Activated CD8-positive, alpha-beta memory T cell treated with anti-CD3 and anti-CD28 coated beads for 24 hours (primary cell): ENCODE measurements around the gene XRCC5.
A peak's percentile ranks its signal among the peaks of the same experiment; 100 is the strongest.
"Not testable (repeated sequence)": the region's sequence is repeated elsewhere in the genome, so short reads cannot be mapped to it uniquely, and the experiment has no call there.

Source experiments
- DNase-seq: peaks from one replicate; pipeline ENCODE4 v3.0.0-alpha.2; 2020

XRCC5 gene

DNA sequence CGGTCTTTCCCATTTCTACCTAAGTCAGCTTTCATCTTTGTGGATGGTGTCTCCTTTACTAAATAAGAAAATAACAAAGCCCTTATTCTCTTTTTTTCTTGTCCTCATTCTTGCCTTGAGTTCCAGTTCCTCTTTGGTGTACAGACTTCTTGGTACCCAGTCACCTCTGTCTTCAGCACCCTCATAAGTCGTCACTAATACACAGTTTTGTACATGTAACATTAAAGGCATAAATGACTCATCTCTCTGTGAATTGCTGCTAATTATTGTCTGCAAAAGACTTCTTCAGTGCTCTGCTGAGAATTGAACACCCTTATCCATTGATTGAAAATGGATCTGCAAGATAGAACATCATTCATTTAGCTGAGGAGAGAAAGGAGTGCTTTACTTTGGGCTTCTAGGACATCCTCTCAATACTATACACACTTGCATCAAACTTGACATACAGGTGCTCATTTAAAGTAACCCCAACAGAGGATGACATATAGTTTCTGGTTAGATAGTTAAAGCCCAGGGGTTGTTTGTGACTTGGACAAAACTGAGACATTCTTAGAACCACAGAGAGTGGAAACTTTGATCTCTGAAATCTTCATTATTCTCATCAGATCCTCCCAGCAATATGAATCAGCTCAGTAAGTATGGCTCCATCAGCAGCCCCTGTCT, 97.0 kb downstream of the XRCC5 start:
- DNase-seq, result no peak

DNA sequence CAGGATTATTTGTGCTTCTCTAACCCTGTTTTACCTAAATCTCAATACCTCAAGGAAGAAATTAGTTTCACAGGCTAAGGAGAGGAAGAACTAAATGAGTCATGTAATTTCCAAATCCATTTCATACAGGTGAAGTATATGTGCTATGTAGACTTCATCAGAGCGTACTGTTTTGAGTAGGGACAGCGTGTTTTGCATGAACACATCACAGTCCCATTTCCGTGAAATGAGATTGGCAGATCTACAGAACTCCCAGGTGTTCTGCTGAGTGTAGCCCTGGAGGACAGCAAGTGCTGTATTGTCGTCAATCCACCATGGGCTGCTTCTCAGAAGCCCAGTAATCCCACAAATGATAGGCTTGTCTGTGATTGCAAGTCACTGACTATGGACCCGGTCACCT, 97.7 kb downstream of the XRCC5 start:
- DNase-seq, result no peak

DNA sequence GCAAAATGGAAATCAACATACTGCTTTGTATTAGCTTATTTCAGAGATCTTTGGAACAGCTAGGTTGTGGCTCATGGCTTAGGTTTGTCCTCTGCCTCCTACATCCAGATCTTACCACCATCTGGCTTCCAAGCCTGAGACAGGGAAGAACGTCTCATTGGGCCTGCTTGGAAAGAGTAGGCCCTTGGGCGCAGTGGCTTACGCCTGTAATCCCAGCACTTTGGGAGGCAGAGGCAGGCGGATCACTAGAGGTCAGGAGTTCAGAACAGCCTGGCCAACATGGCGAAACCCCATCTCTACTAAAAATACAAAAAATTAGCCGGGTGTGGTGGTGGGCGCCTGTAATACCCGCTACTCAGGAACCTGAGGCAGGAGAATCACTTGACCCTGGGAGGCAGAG, 99.5 kb downstream of the XRCC5 start:
- not testable (repeated sequence) for DNase-seq

DNA sequence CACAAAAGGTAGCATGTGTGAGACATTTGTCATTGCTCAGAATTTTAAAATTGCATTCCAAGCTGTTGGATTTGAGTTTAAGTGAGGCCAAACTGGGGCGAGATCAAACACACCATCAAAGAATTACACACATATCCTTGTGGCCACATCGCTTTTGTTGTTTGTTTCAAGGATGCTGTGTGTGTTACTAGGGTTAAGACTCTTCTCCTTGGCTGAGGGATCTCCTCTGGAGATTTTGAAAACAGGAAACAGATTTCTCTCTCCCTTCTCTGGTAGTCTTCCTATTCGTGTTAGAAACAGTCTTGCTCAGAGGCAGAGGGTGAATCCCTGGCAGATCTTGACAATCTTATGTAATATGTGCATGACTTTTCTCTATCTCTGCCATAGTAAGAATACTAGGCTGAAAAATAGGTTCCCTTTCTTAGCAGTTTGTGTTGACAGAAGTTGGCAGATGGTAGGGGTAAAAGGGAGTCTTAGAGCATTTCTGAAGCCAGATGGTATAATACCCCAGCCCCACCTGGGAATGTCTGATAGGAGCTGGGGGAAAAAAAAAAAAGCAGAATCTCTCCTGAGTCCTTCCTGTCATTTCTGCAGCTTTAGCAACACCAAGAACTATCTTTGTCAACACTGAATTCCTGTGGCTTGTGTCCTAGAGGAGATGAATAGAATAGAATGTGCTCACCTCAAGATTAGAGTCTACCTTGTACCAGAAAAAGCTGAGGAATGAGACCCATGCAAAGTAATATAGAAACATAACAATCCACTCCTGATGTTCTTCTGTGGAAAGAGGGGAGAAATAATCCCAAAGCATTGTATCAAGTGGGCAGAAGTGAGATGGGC, 101.8 kb downstream of the XRCC5 start:
- DNase-seq, result no peak

DNA sequence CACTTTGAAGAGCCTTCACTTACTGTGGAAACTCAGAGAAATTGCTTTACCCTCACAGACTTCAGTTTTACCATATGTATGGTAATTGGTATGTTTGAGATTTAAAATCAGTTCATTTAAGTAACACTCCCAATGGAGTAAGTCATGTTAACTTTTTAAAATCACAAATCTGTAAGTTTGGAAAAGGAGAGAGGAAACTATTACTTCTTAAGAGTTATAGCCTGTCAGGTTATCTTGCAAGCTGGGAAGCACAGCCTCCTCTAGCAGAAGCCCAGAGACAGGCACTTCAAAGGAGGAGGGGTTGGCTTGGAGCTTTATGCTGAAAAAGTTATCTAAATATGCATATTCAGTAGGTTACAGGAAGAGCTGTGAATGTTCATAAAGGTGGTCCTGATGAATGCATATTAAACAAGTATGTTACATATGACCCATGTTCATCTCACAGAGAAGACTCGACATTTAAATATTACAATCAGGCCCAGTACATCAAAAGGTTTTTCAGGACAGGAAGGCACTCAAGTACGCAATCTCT, 102.5 kb downstream of the XRCC5 start:
- no peak for DNase-seq

DNA sequence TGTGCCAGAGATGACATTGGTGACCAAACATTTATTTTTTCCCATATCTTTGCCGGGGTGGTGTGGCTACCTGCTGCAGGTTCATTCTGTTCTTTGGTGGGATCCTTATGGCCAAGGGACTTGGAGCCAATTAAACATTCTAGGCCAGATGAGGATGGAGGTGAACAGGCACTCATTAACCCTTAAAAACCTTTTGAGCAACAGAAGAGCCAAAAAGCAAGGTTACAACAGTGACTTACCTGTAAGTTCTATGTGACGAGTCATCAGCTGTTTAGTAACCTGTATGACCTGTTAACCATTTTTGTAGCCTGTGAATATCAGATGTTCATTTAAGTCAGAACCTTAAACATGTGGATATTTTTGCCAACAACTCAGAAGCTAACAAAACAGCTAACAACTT, 105.6 kb downstream of the XRCC5 start:
- DNase-seq, result no peak

DNA sequence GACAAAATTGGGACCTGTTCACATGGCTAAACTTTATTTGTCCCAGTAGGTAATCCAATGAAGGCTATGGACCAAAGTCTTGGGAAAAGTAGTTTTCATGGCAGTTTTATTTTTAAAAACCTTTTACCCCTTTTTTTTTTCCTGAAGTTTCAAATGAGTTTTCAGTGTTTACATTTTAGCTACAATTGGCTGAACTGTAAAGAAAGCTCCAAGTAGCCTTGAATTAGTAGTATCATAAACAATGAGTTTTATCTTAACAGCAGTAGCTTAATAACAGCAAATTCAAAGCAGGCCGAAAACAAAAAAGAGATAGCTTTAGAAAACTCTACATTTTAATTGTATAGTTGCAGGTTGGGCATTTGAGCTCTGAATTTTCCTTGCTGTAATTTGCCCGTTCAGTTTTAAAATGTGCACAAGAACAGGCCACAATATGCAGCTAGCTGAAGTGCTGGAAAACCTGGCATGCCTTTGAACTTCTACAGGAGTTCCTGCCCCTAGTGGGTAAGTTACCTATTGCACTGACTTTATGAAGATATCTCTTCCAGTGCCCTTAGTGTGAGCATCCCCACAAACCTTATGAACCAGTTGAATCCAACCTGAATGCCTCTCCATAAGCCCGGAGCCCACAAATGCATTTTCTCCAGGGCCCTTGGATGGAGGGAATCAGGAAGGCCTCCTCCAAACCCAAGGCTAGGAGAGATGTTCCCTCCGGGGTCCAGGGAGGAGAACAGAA, 106.7 kb downstream of the XRCC5 start:
- no peak for DNase-seq

DNA sequence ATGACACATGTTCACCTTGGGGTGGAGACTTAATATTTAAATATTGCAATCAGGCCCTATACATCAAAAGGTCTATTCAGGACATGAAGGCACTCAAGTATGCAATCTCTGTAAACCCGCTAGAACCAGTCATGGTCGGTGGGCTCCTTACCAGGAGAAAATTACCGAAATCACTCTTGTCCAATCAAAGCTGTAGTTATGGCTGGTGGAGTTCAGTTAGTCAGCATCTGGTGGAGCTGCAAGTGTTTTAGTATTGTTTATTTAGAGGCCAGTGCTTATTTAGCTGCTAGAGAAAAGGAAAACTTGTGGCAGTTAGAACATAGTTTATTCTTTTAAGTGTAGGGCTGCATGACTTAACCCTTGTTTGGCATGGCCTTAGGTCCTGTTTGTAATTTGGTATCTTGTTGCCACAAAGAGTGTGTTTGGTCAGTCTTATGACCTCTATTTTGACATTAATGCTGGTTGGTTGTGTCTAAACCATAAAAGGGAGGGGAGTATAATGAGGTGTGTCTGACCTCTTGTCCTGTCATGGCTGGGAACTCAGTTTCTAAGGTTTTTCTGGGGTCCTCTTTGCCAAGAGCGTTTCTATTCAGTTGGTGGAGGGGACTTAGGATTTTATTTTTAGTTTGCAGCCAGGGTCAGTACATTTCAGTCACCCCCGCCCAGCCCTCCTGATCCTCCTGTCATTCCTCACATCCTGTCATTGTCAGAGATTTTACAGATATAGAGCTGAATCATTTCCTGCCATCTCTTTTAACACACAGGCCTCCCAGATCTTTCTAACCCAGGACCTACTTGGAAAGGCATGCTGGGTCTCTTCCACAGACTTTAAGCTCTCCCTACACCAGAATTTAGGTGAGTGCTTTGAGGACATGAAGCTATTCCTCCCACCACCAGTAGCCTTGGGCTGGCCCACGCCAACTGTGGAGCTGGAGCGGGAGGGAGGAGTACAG, 108.1 kb downstream of the XRCC5 start:
- DNase-seq, result no peak

DNA sequence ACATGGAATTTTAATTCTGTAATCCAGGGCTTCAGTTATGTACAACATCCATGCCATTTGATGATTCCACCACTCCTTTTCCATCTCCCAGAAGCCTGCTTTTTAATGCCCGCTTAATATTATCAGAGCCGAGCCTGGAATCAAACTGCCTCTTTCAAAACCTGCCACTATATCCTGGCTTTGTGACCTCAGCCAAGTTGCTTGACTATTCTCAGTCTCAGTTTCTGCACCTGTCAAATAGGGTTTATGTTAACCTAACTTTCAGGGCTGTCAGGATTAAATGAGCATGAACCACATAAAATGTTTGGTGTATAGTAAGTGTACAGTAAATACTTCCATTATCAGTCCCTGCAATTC, 108.7 kb downstream of the XRCC5 start:
- DNase-seq, result no peak

DNA sequence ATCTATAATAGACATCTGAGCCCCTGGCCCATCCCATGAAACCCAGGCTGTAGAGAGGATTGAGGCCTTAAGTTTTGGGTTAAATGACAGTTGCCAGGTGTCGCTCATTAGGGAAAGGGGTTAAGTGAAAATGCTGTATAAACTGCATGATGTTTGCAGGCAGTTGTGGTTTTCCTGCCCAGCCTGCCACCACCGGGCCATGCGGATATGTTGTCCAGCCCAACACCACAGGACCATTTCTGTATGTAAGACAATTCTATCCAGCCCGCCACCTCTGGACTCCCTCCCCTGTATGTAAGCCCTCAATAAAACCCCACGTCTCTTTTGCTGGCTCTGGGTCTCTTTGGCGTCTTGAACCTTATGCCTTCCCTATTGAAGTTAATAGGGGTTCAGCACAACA, 110.7 kb downstream of the XRCC5 start:
- no peak for DNase-seq

DNA sequence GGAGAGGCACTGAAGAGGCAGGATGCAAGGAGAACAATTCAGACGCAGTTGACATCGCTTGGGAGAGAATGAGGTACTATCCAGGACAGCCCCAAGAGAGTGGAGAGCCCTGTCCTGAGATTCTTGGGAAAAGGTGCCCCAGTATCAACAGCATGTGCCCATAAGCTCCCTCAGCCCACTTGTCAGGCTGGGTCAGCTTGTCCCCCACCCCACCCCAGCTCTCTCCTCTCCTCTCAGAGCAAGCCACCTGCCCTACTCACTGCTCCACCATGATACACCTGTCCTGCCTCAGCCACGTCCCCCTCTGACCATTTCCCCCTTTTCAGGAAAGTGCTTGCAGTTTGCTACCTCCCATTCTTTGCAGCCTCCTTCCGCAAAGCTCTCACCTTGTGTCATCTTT, 111.8 kb downstream of the XRCC5 start:
- DNase-seq, result peak; percentile 44

DNA sequence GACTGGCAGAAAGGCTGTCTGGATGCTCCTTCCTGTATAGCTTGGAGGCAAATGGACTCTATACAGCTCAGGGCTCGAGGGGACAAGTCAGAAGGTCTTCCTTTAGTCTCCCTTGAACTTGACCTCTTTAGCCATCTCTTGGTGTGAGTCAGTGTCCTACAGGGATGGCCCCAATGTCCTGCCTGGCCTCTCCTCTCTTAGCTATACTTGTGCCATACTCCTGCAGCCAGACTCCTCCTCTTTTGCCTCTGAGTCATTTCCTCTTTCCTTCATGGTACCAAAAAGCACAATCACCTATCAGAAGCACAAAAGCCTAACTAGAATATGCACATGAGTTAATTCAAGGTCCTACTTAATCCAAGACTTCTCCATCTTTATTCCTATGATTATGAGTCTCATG, 112.7 kb downstream of the XRCC5 start:
- peak; percentile 35 for DNase-seq

DNA sequence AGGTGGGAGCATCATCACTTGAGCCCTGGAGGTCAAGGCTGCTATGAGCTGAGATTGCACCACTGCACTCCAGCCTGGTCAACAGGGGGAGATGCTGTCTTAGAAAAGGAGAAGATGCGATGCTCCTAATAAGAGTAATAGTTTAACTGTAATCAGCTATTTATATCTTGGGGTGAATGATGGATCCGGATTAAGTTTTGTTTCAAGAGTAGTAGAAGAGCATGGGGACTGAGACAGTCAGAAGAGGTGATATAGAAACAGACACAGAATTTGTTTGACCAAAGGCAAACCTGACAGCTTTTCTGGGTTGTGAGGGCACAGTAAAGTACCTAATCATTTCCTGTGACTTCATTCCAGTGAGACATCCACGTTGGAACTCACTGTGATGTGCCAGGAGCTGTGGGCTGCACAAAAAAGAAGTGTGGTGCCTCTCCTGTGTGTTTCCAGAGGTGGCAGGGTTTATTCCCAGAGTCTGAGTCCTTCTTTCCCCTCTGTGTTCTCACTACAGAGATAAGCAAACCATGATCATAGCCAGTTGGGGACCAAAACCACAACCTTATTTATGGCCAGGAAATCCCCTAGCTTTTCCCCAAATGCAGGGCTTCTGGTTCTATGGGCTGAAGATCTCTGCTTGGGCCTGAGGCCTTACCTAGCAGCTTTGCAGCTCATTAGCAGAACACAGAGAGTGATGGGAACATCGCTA, 113.7 kb downstream of the XRCC5 start:
- DNase-seq, result peak; percentile 52

DNA sequence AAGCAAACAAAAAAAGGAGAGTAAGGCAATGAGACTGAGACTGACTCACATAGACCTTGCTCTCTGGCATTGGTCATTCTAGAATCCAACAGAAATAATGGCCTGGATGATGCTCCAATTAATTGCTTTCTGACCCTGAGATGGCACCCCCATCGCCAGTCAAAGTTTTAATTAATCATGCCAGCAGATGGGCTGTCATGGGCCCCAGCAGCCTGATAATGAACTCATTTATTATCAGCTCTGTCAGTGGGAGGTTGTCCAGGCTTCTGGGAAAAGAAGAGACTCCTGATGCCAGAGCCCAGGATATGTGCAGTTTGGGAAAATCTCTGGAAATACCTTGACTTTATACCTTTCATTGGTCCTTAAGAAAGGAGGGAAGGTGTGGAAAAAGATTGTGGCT, 115.2 kb downstream of the XRCC5 start:
- no peak for DNase-seq

DNA sequence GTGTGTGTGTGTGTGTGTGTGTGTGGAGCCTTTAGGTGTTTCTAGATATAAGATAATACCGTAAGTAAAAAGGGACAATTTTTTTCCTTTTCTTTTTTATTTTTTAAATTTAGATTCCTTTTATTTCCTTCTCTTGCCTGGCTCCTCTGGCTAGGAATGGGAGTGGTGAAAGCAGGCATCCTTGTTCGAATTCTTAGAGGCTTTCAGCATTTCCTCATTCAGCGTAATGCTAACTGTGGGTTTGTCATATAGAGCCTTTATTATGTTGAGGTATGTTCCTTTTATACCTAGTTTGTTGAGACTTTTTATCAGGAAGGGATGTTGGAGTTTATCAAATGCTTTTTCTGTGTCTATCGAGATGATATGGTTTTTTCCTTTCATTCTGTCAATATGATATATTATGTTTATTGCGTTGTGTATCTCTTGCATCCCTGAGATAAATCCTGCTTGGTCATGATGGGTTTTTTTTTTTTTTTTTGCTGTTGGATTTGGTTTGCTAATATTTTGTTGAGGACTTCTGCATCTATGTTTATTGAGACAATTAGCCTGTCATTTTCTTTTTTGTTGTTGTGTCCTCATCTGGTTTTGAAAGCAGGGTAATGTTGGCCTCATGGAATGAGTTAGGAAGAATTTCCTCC, 120.2 kb downstream of the XRCC5 start:
- DNase-seq, result no peak

DNA sequence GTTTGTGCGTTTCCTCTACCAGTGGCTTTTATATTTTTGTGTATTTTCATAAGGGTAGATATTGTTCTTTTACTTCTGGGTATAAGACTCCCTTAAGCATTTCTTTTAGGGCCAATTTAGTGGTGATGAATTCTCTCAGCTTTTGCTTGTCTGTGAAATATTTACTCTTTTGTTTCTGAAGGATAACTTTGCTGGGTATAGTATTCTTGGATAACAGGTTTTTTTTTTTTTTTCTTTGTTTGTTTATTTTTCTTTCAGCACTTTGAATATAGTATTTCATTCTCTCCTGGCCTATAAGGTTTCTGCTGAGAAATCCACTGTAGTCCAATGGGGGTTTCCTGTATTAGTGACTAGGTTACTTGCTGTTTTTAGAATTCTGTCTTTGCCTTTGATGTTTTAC, 122.7 kb downstream of the XRCC5 start:
- DNase-seq, result no peak

DNA sequence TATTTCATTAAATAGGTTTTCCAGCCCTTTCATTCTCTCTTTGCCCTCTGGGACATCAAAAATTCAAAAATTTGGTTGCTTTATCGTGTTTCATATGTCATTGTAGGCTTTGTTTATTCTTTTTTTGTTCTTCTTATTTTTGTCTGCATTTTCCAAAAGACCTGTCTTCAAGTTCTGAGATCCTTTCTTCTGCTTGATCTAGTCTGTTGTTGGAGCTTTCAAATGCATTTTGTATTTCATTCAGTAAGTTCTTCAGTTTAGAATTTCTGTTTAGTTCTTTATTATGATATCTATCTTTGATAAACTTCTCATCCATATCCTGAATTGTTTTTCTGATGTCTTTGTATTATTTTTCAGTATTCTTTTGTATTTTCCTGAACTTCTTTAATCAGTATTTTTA, 123.6 kb downstream of the XRCC5 start:
- DNase-seq, result no peak

DNA sequence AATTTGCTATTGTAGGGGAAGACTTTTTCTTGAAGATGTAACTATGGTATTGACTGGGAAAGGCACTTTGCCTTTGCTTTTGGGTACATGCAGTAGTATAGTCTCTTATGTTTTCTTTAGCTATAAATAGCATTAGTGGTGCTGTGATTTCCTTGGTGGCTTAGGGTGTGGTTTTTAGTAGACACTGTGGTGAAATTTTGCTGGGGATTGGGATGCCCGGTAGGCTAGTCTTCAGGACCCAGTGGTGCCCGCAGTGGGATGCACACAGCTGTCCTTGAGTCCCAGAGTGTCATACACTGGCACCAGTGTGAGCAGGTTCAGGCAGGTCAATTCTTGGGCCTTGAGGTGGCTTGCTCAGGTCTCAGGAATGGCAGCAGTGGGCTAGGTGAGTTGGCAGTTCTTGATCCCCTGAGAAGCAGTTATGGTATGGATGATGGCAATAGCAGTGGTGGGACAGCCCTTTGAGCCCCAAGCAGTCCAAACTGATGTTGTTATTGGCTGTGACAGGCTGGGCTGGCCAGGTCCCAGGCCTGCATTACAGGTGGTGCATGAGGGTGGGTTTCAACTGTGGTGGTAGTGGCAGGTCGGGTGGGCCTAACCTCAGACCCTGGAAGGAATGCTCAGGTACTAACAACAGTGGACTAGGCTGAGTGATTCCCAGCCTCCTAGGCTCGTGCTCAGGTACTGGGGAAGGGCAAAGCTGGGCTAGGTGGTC, 124.3 kb downstream of the XRCC5 start:
- no peak for DNase-seq

DNA sequence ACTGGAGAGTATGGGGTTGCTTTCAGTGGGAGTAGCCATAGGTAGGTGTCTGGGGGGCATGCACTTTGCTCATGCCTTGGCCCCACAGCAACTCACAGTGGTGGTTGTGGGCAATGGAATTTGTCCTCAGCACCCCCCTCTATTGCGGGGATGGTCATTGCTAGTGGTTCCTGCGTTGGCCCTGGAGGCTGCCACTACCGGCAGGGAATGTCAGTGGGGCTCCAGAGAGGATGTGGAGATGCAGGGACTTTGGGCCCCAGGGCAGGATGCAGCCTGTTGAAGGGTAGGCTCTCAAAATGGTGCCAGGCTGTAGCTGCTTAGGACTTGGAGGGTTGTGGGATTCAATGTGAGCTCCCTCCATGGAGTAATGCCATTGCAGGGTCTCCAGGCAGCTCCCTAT, 125.0 kb downstream of the XRCC5 start:
- DNase-seq, result no peak

DNA sequence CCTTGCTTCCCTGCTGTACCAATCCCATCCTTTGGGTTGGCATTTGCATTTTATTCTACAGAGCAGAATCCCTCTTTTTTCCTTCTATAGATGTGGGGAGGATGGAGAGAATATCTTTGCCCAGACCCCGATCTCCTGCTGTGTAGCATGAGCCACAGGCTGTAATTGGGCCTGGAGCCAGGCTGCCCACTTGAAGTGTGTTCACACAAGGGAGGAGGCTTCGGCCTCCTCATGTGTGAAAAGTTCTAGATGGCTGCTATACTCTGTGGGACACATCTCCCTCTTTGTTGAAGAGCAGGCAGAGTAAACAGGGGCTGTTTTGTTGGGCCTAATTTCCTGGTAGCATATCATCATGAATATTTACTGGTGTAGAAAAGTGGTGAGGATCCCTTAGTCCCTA, 126.3 kb downstream of the XRCC5 start:
- no peak for DNase-seq

DNA sequence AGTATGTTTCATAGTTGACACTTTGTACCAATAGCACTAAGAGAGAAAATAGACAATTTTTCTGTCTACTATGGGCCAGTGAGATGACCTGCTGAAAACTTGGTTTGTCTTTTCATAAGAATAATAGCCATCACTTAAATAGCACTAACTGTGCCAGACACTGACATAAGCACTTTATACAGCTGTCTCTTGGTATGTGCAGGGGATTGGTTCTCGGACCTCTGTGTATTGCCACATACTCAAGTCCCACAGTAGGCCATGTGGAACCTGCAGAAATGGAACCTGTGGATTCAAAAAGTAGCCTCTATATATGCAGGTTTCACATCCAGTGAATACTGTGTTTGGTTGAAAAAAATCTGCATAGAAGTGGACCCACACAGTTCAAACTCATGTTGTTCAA, 126.7 kb downstream of the XRCC5 start:
- DNase-seq, result peak; percentile 5
